ENCODE results near the gene GNA15. TPM values are rescaled to one million over a fixed set of nuclear protein-coding genes. Genes with fewer than 3 reads are reported as not detected.

GNA15 gene
- total RNA-seq, 1 experiment from 2014 or later: 6.2 TPM

- DNase-seq (ENCODE audit: low read depth, low spot score) (no peak), ATAC-seq (no peak)
- BruUV-seq (replicated peaks): no TSS peak
- Histone ChIP-seq H3K27me3 (ENCODE audit: control insufficient read depth, insufficient read depth, low read length) (no peaks in the 10 kb centered on the region), H3K9me3 (ENCODE audit: control insufficient read depth, insufficient read depth, low read depth, low read length) (no peaks in the 10 kb centered on the region), H3K27ac (ENCODE audit: low read length) (no peak overlapping the region), H3K4me1 (ENCODE audit: control insufficient read depth, insufficient read depth, low read length) (peaks cover 6% of the 10 kb centered on the region), H3K36me3 (ENCODE audit: control insufficient read depth, insufficient read depth, low read length) (no peaks in the 10 kb centered on the region), H3K4me3 (ENCODE audit: low read depth in 2 of 2, low read length in 2 of 2) (no peak overlapping the region)
- ChIA-PET POLR2A (interaction anchor here (0.6 to 0.7 kb wide), 2 partner anchors 13 to 206 kb away, joined by 3 to 5 read pairs; no protein-coding TSS in a partner anchor), CTCF (interaction anchor here (1.4 kb wide), 1 partner anchor 31 kb away, joined by 5 read pairs; no protein-coding TSS in a partner anchor)
- in situ Hi-C loops (cut with HindIII; ENCODE audit: low pct_unique_long_range_greater_than_20kb, low sequenced_read_pairs): no loop called here
- TF ChIP-seq REST (IDR thresholded peaks at IDR 0.05; ENCODE audit: insufficient read depth in 1 of 2, low read depth in 2 of 2, low read length in 1 of 2) (no peak), SIN3A (IDR thresholded peaks at IDR 0.05; ENCODE audit: borderline replicate concordance, insufficient read depth, low read depth, low read length) (no peak), TCF7L2 (IDR thresholded peaks at IDR 0.05; ENCODE audit: low read depth, low read length) (no peak), CTCF (IDR thresholded peaks at IDR 0.05) (no peak), POLR2AphosphoS5 (IDR thresholded peaks at IDR 0.05; ENCODE audit: low read depth, low read length) (no peak)
- intact Hi-C loops (cut with micrococcal nuclease; ENCODE audit: unreplicated experiment): no loop called here
These were observed 23.7 kb downstream of the GNA15 start for GRCh38 chr19:3159565-3159964.

- ATAC-seq: no peak
- no TSS peak for BruUV-seq (replicated peaks)
These were observed 24.4 kb downstream of the GNA15 start for GRCh38 chr19:3160219-3160618.

More at GRCh38 chr19:3160219-3160618, 24.4 kb downstream of the GNA15 start:
- no peak for TF ChIP-seq SIN3A (IDR thresholded peaks at IDR 0.05; ENCODE audit: borderline replicate concordance, insufficient read depth, low read depth, low read length)
- no peak for TF ChIP-seq POLR2AphosphoS5 (IDR thresholded peaks at IDR 0.05; ENCODE audit: low read depth, low read length)
- TF ChIP-seq REST (IDR thresholded peaks at IDR 0.05; ENCODE audit: insufficient read depth in 1 of 2, low read depth in 2 of 2, low read length in 1 of 2): no peak
- TF ChIP-seq TCF7L2 (IDR thresholded peaks at IDR 0.05; ENCODE audit: low read depth, low read length): no peak
- TF ChIP-seq CTCF (IDR thresholded peaks at IDR 0.05): no peak
- no peaks in the 10 kb centered on the region for H3K27me3 ChIP-seq (ENCODE audit: control insufficient read depth, insufficient read depth, low read length)
- no peak for DNase-seq (ENCODE audit: low read depth, low spot score)
- ChIA-PET POLR2A (interaction anchor here (0.6 kb wide), 1 partner anchor 207 kb away, joined by 3 read pairs; no protein-coding TSS in a partner anchor), CTCF (interaction anchor here (1.4 kb wide), 1 partner anchor 31 kb away, joined by 5 read pairs; no protein-coding TSS in a partner anchor)
- in situ Hi-C loops (cut with HindIII; ENCODE audit: low pct_unique_long_range_greater_than_20kb, low sequenced_read_pairs): no loop called here
- no peaks in the 10 kb centered on the region for H3K9me3 ChIP-seq (ENCODE audit: control insufficient read depth, insufficient read depth, low read depth, low read length)
- intact Hi-C loops (cut with micrococcal nuclease; ENCODE audit: unreplicated experiment): no loop called here
- H3K27ac ChIP-seq (ENCODE audit: low read length): no peak overlapping the region
- H3K4me3 ChIP-seq (ENCODE audit: low read depth in 2 of 2, low read length in 2 of 2): no peak overlapping the region
- no peaks in the 10 kb centered on the region for H3K36me3 ChIP-seq (ENCODE audit: control insufficient read depth, insufficient read depth, low read length)
- H3K4me1 ChIP-seq (ENCODE audit: control insufficient read depth, insufficient read depth, low read length): peaks cover 1% of the 10 kb centered on the region
